Right lobe of liver (tissue), 4 donors: ENCODE data around the gene ARHGAP27.

Experiments
- CTCF ChIP-seq, 4 donors: fragments of 200-600 bp in 3 of 4; fragments of 450-650 bp in 1 of 4; IDR thresholded peaks; one replicate each; pipeline versions ENCODE4 v1.5.1 to v1.8.0; 2016 to 2022; ENCODE audit warnings: antibody characterized with exemption in 4 of 4, mild to moderate bottlenecking in 2 of 4
- POLR2A ChIP-seq: fragments of 450-650 bp; IDR thresholded peaks from one replicate; pipeline ENCODE4 v1.6.1; 2017; ENCODE audit warnings: antibody characterized with exemption, mild to moderate bottlenecking
- donor health status: DM: no; HTN: no; CAD: no.
- donor health status: DM: no; HTN: no; CAD: no.
- donor health status: DM: no; HTN: yes; CAD: no.

GRCh38 chr17:45370949-45371413, 61.7 kb downstream of the ARHGAP27 start:
- TF ChIP-seq CTCF (IDR thresholded peaks at IDR 0.05) (no peak), POLR2A (no peak)
